Measurements from ENCODE around the gene AGO3.

The AGO3 gene

DNA sequence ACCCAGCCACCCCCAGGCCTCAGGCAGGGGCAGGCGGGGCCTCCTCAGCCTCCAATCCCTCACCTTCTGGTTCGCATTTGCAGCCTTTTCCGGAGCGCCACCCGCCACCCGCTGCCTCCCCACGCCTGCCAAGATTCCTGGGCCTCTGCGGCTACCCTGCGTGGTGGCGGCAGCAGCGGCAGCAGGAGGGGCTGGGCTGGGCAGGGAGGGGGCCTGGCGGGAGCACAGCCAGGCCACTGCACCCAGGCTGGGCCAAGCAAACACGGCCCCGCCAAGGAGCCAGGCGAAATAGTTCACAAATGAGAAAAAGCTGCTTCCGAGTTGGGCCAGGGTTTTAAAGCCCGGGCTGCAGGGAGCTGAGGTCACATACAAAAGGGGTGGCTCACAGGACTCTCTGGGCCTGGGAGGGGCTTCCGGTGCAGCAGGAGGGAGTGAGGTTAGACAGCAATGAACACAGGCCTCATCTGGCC lies 184.3 kb downstream of the AGO3 start:
- TF ChIP-seq TCF4 (CRISPR knock-in tag; IDR thresholded peaks at IDR 0.05; ENCODE audit: borderline replicate concordance) (no peak), ZC3H10 (CRISPR knock-in tag; IDR thresholded peaks at IDR 0.05) (no peak), RARB (CRISPR knock-in tag; IDR thresholded peaks at IDR 0.05) (no peak), ARNTL (CRISPR knock-in tag; IDR thresholded peaks at IDR 0.05; ENCODE audit: borderline replicate concordance, low read depth) (no peak), ZFP30 (CRISPR knock-in tag; IDR thresholded peaks at IDR 0.05) (no peak), ZNF70 (CRISPR knock-in tag; IDR thresholded peaks at IDR 0.05) (peak; percentile 98)
- TF ChIP-seq, protein P1, sequence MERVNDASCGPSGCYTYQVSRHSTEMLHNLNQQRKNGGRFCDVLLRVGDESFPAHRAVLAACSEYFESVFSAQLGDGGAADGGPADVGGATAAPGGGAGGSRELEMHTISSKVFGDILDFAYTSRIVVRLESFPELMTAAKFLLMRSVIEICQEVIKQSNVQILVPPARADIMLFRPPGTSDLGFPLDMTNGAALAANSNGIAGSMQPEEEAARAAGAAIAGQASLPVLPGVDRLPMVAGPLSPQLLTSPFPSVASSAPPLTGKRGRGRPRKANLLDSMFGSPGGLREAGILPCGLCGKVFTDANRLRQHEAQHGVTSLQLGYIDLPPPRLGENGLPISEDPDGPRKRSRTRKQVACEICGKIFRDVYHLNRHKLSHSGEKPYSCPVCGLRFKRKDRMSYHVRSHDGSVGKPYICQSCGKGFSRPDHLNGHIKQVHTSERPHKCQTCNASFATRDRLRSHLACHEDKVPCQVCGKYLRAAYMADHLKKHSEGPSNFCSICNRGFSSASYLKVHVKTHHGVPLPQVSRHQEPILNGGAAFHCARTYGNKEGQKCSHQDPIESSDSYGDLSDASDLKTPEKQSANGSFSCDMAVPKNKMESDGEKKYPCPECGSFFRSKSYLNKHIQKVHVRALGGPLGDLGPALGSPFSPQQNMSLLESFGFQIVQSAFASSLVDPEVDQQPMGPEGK (CRISPR knock-in tag; IDR thresholded peaks at IDR 0.05; ENCODE audit: borderline replicate concordance): peak; percentile 79; the same call in 1 of the 2 replicates
- TF ChIP-seq, protein P2, sequence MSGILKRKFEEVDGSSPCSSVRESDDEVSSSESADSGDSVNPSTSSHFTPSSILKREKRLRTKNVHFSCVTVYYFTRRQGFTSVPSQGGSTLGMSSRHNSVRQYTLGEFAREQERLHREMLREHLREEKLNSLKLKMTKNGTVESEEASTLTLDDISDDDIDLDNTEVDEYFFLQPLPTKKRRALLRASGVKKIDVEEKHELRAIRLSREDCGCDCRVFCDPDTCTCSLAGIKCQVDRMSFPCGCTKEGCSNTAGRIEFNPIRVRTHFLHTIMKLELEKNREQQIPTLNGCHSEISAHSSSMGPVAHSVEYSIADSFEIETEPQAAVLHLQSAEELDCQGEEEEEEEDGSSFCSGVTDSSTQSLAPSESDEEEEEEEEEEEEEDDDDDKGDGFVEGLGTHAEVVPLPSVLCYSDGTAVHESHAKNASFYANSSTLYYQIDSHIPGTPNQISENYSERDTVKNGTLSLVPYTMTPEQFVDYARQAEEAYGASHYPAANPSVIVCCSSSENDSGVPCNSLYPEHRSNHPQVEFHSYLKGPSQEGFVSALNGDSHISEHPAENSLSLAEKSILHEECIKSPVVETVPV (CRISPR knock-in tag; IDR thresholded peaks at IDR 0.05): no peak
- peak; percentile 89 for ATAC-seq

DNA sequence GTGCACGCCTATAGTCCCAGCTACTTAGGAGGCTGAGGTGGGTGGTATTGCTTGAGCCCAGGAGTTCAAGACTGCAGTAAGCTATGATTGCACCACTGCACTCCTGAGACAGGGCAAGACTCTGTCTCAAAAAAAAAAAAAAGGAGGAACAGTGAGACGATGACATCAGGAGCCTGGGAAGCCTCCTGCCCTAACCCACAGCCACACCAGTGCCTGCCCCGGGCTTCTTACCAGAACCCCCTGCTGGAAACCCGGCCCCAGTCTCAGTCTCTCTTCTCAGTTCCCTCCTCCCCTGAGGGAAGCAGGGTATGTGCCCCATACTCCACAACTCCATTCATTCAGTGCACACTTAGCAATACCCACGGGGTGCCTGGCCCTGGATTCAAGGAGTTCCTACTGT lies 185.0 kb downstream of the AGO3 start:
- no peak for TF ChIP-seq RARB (CRISPR knock-in tag; IDR thresholded peaks at IDR 0.05)
- TF ChIP-seq, protein P1 (CRISPR knock-in tag; IDR thresholded peaks at IDR 0.05; ENCODE audit: borderline replicate concordance): no peak
- no peak for TF ChIP-seq CSDC2 (CRISPR knock-in tag; IDR thresholded peaks at IDR 0.05)
- no peak for TF ChIP-seq ZC3H10 (CRISPR knock-in tag; IDR thresholded peaks at IDR 0.05)
- TF ChIP-seq BACH2 (CRISPR knock-in tag; IDR thresholded peaks at IDR 0.05; ENCODE audit: borderline replicate concordance): no peak
- ATAC-seq: peak; percentile 20; the same call in 2 of the 3 replicates

DNA sequence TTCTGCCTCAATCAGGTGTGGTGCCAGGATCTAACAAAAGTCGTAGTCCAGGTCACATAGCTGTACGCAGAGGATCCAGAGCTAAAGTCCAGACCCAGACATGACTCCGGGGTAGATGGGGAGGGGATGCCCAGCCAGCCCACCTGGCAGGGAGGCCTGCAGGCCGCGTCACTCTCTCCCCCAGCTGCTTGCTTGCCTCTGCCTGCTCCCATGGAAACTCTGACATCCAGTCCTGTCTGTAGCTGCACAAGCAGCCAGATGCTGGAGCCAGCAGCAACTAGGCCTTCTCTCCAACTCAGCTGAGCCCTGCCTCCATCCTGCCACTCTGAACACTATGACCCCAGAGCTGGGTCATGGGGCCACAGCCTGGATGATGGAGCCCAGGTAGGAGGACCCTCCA lies 186.0 kb downstream of the AGO3 start:
- no peak for ATAC-seq
- TF ChIP-seq ZNF565 (CRISPR knock-in tag; conservative IDR thresholded peaks at IDR 0.05; ENCODE audit: low read depth) (no peak), CSDC2 (CRISPR knock-in tag; IDR thresholded peaks at IDR 0.05) (no peak), GLIS3 (CRISPR knock-in tag; IDR thresholded peaks at IDR 0.05) (no peak), PPARA (CRISPR knock-in tag; IDR thresholded peaks at IDR 0.05; ENCODE audit: borderline replicate concordance) (no peak), ZFP30 (CRISPR knock-in tag; IDR thresholded peaks at IDR 0.05) (no peak), TCF4 (CRISPR knock-in tag; IDR thresholded peaks at IDR 0.05; ENCODE audit: borderline replicate concordance) (no peak), ZNF8 (CRISPR knock-in tag; IDR thresholded peaks at IDR 0.05) (no peak), ISL1 (CRISPR knock-in tag; IDR thresholded peaks at IDR 0.05) (no peak)
- TF ChIP-seq, protein P3, sequence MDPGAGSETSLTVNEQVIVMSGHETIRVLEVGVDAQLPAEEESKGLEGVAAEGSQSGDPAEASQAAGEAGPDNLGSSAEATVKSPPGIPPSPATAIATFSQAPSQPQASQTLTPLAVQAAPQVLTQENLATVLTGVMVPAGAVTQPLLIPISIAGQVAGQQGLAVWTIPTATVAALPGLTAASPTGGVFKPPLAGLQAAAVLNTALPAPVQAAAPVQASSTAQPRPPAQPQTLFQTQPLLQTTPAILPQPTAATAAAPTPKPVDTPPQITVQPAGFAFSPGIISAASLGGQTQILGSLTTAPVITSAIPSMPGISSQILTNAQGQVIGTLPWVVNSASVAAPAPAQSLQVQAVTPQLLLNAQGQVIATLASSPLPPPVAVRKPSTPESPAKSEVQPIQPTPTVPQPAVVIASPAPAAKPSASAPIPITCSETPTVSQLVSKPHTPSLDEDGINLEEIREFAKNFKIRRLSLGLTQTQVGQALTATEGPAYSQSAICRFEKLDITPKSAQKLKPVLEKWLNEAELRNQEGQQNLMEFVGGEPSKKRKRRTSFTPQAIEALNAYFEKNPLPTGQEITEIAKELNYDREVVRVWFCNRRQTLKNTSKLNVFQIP (CRISPR knock-in tag; IDR thresholded peaks at IDR 0.05; ENCODE audit: borderline replicate concordance, low read depth): no peak
- TF ChIP-seq, protein P4, sequence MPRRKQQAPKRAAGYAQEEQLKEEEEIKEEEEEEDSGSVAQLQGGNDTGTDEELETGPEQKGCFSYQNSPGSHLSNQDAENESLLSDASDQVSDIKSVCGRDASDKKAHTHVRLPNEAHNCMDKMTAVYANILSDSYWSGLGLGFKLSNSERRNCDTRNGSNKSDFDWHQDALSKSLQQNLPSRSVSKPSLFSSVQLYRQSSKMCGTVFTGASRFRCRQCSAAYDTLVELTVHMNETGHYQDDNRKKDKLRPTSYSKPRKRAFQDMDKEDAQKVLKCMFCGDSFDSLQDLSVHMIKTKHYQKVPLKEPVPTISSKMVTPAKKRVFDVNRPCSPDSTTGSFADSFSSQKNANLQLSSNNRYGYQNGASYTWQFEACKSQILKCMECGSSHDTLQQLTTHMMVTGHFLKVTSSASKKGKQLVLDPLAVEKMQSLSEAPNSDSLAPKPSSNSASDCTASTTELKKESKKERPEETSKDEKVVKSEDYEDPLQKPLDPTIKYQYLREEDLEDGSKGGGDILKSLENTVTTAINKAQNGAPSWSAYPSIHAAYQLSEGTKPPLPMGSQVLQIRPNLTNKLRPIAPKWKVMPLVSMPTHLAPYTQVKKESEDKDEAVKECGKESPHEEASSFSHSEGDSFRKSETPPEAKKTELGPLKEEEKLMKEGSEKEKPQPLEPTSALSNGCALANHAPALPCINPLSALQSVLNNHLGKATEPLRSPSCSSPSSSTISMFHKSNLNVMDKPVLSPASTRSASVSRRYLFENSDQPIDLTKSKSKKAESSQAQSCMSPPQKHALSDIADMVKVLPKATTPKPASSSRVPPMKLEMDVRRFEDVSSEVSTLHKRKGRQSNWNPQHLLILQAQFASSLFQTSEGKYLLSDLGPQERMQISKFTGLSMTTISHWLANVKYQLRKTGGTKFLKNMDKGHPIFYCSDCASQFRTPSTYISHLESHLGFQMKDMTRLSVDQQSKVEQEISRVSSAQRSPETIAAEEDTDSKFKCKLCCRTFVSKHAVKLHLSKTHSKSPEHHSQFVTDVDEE (CRISPR knock-in tag; IDR thresholded peaks at IDR 0.05): no peak
- TF ChIP-seq, protein P5, sequence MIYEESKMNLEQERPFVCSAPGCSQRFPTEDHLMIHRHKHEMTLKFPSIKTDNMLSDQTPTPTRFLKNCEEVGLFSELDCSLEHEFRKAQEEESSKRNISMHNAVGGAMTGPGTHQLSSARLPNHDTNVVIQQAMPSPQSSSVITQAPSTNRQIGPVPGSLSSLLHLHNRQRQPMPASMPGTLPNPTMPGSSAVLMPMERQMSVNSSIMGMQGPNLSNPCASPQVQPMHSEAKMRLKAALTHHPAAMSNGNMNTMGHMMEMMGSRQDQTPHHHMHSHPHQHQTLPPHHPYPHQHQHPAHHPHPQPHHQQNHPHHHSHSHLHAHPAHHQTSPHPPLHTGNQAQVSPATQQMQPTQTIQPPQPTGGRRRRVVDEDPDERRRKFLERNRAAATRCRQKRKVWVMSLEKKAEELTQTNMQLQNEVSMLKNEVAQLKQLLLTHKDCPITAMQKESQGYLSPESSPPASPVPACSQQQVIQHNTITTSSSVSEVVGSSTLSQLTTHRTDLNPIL (CRISPR knock-in tag; IDR thresholded peaks at IDR 0.05; ENCODE audit: low read depth): no peak

All from SK-N-SH treated with all-trans-retinoic acid at 6 μM for 48 hours (cell line).